HEK293 (cell line): ENCODE measurements around the gene ADCY3.
A peak's percentile ranks its signal among the peaks of the same experiment; 100 is the strongest.

Source experiments
- CTCF ChIA-PET: fragments of 350-600 bp; formaldehyde crosslinking; extraction: SDS; loops from one replicate; lab custom pipeline; 2021; ENCODE audit warnings: antibody characterized with exemption; lab: Yijun Ruan, JAX
- POLR2A ChIA-PET: fragments of 300-600 bp; formaldehyde crosslinking; extraction: SDS; loops from one replicate; lab custom pipeline; 2020; ENCODE audit warnings: antibody characterized with exemption, inconsistent platforms; lab: Yijun Ruan, JAX
- H3K27ac ChIP-seq: fragments of 200-500 bp; sonication (Bioruptor generic); 2 replicates; pipeline ENCODE4 v1.5.1; 2014; ENCODE audit warnings: low read depth, low read length, control low read depth, inconsistent platforms; ENCODE audit errors: extremely low read depth
- H3K36me3 ChIP-seq, 2 experiments: fragments of 200-500 bp in 1 of 2; sonication (Bioruptor generic) in 1 of 2; 1 replicate in 1 of 2; 2 replicates in 1 of 2; pipeline ENCODE4 v1.5.1; 2014 to 2017; ENCODE audit warnings: inconsistent platforms in 2 of 2, low read length in 2 of 2; ENCODE audit not compliant: control insufficient read depth in 2 of 2, insufficient read depth in 1 of 2
- H3K4me1 ChIP-seq: fragments of 200-500 bp; sonication (Bioruptor generic); 2 replicates; pipeline ENCODE4 v1.5.1; 2014; ENCODE audit warnings: mild to moderate bottlenecking, low read length, inconsistent platforms; ENCODE audit not compliant: control insufficient read depth, insufficient read depth
- H3K4me3 ChIP-seq: 2 replicates; pipeline ENCODE4 v1.5.1; 2011; ENCODE audit warnings: low read depth, mild to moderate bottlenecking, control low read depth, low read length, moderate library complexity
- H3K9me3 ChIP-seq: fragments of 200-500 bp; sonication (Bioruptor generic); 2 replicates; pipeline ENCODE4 v1.5.1; 2014; ENCODE audit warnings: low read depth, low read length, inconsistent platforms; ENCODE audit not compliant: control insufficient read depth, insufficient read depth
- KLF9 ChIP-seq: fragments of 450-650 bp; formaldehyde crosslinking; IDR thresholded peaks from 2 replicates; pipeline ENCODE4 v1.5.1; 2016; ENCODE audit warnings: missing biosample characterization, missing genetic modification characterization, low read depth
- PATZ1 ChIP-seq: fragments of 450-650 bp; formaldehyde crosslinking; IDR thresholded peaks from 2 replicates; pipeline ENCODE4 v1.5.1; 2016; ENCODE audit warnings: missing biosample characterization, missing genetic modification characterization
- SCRT1 ChIP-seq: fragments of 450-650 bp; formaldehyde crosslinking; IDR thresholded peaks from 2 replicates; pipeline ENCODE4 v1.5.1; 2016; ENCODE audit warnings: missing biosample characterization, missing genetic modification characterization, borderline replicate concordance
- ZBTB21 ChIP-seq: fragments of 450-650 bp; formaldehyde crosslinking; IDR thresholded peaks from 2 replicates; pipeline ENCODE4 v1.5.1; 2017; ENCODE audit warnings: missing biosample characterization, missing genetic modification characterization
- ZFP69B ChIP-seq: fragments of 450-650 bp; formaldehyde crosslinking; IDR thresholded peaks from 2 replicates; pipeline ENCODE4 v1.5.1; 2016; ENCODE audit warnings: missing biosample characterization, missing genetic modification characterization
- ZIC2 ChIP-seq: fragments of 450-650 bp; formaldehyde crosslinking; IDR thresholded peaks from 2 replicates; pipeline ENCODE4 v1.5.1; 2016; ENCODE audit warnings: missing biosample characterization, missing genetic modification characterization
- ZNF114 ChIP-seq: fragments of 450-650 bp; formaldehyde crosslinking; IDR thresholded peaks from 2 replicates; pipeline ENCODE4 v1.5.0; 2017; ENCODE audit warnings: missing biosample characterization, missing genetic modification characterization
- ZNF121 ChIP-seq: fragments of 450-650 bp; formaldehyde crosslinking; IDR thresholded peaks from 2 replicates; pipeline ENCODE4 v1.5.1; 2016; ENCODE audit warnings: missing biosample characterization, missing genetic modification characterization
- ZNF391 ChIP-seq: fragments of 450-650 bp; formaldehyde crosslinking; IDR thresholded peaks from 2 replicates; pipeline ENCODE4 v1.5.1; 2016; ENCODE audit warnings: low read depth, missing biosample characterization, missing genetic modification characterization, borderline replicate concordance
- ZNF423 ChIP-seq: fragments of 450-650 bp; formaldehyde crosslinking; IDR thresholded peaks from 2 replicates; pipeline ENCODE4 v1.5.1; 2016; ENCODE audit warnings: missing biosample characterization, missing genetic modification characterization
- ZNF426 ChIP-seq: fragments of 450-650 bp; formaldehyde crosslinking; IDR thresholded peaks from 2 replicates; pipeline ENCODE4 v1.5.1; 2017; ENCODE audit warnings: missing biosample characterization, missing genetic modification characterization, mild to moderate bottlenecking, inconsistent platforms, moderate library complexity
- ZNF433 ChIP-seq: fragments of 450-650 bp; formaldehyde crosslinking; IDR thresholded peaks from 2 replicates; pipeline ENCODE4 v1.5.1; 2016; ENCODE audit warnings: missing biosample characterization, missing genetic modification characterization, low read depth
- ZNF677 ChIP-seq: fragments of 450-650 bp; IDR thresholded peaks from 2 replicates; pipeline ENCODE4 v1.5.0; 2018; ENCODE audit warnings: missing biosample characterization, mild to moderate bottlenecking, missing genetic modification characterization, moderate library complexity
- ZNF76 ChIP-seq: fragments of 450-650 bp; formaldehyde crosslinking; IDR thresholded peaks from 2 replicates; pipeline ENCODE4; 2016; ENCODE audit warnings: low read depth, missing biosample characterization, missing genetic modification characterization, borderline replicate concordance
- TF ChIP-seq, protein P1 (sequence below): fragments of 450-650 bp; formaldehyde crosslinking; IDR thresholded peaks from 2 replicates; pipeline ENCODE4 v1.5.0; 2017; ENCODE audit warnings: missing biosample characterization, missing genetic modification characterization, borderline replicate concordance
- TF ChIP-seq, protein P2 (sequence below): fragments of 450-650 bp; formaldehyde crosslinking; IDR thresholded peaks from 2 replicates; pipeline ENCODE4 v1.5.1; 2017; ENCODE audit warnings: missing biosample characterization, missing genetic modification characterization

ADCY3 gene

DNA sequence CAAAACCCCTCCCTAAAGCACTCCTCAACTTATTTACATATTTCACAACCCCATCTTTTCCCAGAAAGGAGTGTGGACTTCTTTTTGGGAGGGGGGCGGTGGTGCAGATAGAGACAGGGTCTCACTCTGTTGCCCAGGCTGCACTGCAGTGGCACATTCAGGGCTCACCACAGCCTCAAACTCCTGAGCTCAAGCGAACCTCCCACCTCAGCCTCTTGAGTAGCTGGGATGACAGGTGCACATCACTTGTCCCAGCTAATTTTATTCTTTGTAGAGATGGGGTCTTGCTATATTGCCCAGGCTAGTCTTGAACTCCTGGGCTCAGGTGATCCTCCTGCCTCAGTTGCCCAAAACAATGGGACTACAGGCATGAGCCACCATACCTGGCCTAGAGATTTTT is 44.1 kb downstream of the ADCY3 start:
- ChIA-PET POLR2A (no interaction called here), CTCF (no interaction called here)
- Histone ChIP-seq H3K4me1 (no peaks in the 10 kb centered on the region), H3K36me3 (peaks cover 0 to 29% of the 10 kb centered on the region in 2 experiments; a peak in 1 of 3 replicates), H3K27ac (no peak overlapping the region), H3K9me3 (no peaks in the 10 kb centered on the region), H3K4me3 (no peak overlapping the region)
- TF ChIP-seq ZFP69B (no peak), ZNF121 (tag by site-specific recombination) (peak; percentile 90)

GRCh38 chr2:24875272-24875671 is 44.8 kb downstream of the ADCY3 start:
- ChIA-PET POLR2A (interaction anchor here (1.5 kb wide), 1 partner anchor 12 kb away, joined by 3 read pairs; no protein-coding TSS in a partner anchor), CTCF (no interaction called here)
- H3K36me3 ChIP-seq, result peaks cover 0 to 35% of the 10 kb centered on the region in 2 experiments; a peak in 1 of 3 replicates
- no peaks in the 10 kb centered on the region for H3K9me3 ChIP-seq
- H3K27ac ChIP-seq, result no peak overlapping the region
- no peak overlapping the region for H3K4me3 ChIP-seq
- no peaks in the 10 kb centered on the region for H3K4me1 ChIP-seq
- TF ChIP-seq, protein P1, sequence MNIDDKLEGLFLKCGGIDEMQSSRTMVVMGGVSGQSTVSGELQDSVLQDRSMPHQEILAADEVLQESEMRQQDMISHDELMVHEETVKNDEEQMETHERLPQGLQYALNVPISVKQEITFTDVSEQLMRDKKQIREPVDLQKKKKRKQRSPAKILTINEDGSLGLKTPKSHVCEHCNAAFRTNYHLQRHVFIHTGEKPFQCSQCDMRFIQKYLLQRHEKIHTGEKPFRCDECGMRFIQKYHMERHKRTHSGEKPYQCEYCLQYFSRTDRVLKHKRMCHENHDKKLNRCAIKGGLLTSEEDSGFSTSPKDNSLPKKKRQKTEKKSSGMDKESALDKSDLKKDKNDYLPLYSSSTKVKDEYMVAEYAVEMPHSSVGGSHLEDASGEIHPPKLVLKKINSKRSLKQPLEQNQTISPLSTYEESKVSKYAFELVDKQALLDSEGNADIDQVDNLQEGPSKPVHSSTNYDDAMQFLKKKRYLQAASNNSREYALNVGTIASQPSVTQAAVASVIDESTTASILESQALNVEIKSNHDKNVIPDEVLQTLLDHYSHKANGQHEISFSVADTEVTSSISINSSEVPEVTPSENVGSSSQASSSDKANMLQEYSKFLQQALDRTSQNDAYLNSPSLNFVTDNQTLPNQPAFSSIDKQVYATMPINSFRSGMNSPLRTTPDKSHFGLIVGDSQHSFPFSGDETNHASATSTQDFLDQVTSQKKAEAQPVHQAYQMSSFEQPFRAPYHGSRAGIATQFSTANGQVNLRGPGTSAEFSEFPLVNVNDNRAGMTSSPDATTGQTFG, result no peak
- TF ChIP-seq ZIC2 (0 out of 2 replicates have a peak, but pooled peaks have one; percentile 33), ZNF423 (tag by site-specific recombination) (0 out of 2 replicates have a peak, but pooled peaks have one; percentile 33)

DNA sequence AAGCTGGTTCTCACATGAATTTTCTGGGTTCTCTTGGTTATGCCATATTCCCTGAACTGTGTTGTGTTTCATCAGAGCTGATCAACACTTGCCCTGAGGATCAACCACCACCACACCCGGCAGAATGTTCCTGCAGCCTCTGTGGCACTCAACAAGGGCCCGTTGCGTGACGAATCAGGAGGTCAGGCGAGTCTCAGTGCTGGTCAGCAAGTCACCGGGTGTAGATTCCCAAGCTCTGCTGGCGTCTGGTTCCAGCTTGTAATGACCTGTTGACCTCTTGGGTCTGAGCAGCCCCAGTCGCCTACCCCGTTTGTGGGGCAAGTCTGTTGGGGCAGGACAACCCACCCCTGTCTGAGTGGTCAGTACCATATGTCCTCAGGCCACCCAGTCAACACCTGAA is 46.0 kb downstream of the ADCY3 start:
- Histone ChIP-seq H3K9me3 (no peaks in the 10 kb centered on the region), H3K4me3 (no peak overlapping the region), H3K4me1 (no peaks in the 10 kb centered on the region), H3K27ac (no peak overlapping the region), H3K36me3 (peaks cover 6 to 39% of the 10 kb centered on the region in 2 experiments; a peak in 2 of 3 replicates)
- CTCF ChIA-PET, result interaction anchor here (1.0 kb wide), 1 partner anchor 19 kb away, joined by 3 read pairs; no protein-coding TSS in a partner anchor
- POLR2A ChIA-PET, result interaction anchor here (1.5 kb wide), 1 partner anchor 14 kb away, joined by 3 read pairs; no protein-coding TSS in a partner anchor
- no peak for TF ChIP-seq KLF9 (tag by site-specific recombination)
- no peak for TF ChIP-seq ZNF677 (tag by site-specific recombination)
- no peak for TF ChIP-seq ZNF433 (tag by site-specific recombination)
- TF ChIP-seq PATZ1 (tag by site-specific recombination), result no peak
- no peak for TF ChIP-seq ZNF114 (tag by site-specific recombination)
- no peak for TF ChIP-seq ZNF391 (tag by site-specific recombination)
- no peak for TF ChIP-seq ZNF76 (tag by site-specific recombination)
- TF ChIP-seq ZBTB21, result no peak
- TF ChIP-seq, protein P2, sequence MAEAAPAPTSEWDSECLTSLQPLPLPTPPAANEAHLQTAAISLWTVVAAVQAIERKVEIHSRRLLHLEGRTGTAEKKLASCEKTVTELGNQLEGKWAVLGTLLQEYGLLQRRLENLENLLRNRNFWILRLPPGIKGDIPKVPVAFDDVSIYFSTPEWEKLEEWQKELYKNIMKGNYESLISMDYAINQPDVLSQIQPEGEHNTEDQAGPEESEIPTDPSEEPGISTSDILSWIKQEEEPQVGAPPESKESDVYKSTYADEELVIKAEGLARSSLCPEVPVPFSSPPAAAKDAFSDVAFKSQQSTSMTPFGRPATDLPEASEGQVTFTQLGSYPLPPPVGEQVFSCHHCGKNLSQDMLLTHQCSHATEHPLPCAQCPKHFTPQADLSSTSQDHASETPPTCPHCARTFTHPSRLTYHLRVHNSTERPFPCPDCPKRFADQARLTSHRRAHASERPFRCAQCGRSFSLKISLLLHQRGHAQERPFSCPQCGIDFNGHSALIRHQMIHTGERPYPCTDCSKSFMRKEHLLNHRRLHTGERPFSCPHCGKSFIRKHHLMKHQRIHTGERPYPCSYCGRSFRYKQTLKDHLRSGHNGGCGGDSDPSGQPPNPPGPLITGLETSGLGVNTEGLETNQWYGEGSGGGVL (tag by site-specific recombination), result no peak
- TF ChIP-seq ZNF426 (tag by site-specific recombination), result no peak
- no peak for TF ChIP-seq SCRT1 (tag by site-specific recombination)
- TF ChIP-seq, all 188 proteins: peak for 0
